Activated naive CD4-positive, alpha-beta T cell treated with anti-CD3 and anti-CD28 coated beads, Interleukin-2, amount 50 U/mL, for 24 hours (primary cell): ENCODE data around the gene STK38L.

Source experiments
- H3K27ac Mint-ChIP-seq: one replicate; pipeline ENCODE4 v1.8.0; 2021; ENCODE audit warnings: mild to moderate bottlenecking, mixed read lengths
- H3K27me3 Mint-ChIP-seq: one replicate; pipeline ENCODE4 v1.8.0; 2021; ENCODE audit warnings: mixed read lengths
- H3K36me3 Mint-ChIP-seq: one replicate; pipeline ENCODE4 v1.8.0; 2021; ENCODE audit warnings: mixed read lengths
- H3K4me1 Mint-ChIP-seq: one replicate; pipeline ENCODE4 v1.8.0; 2021; ENCODE audit warnings: mixed read lengths
- H3K4me3 Mint-ChIP-seq: one replicate; pipeline ENCODE4 v1.8.0; 2021; ENCODE audit warnings: mild to moderate bottlenecking, mixed read lengths
- H3K9me3 Mint-ChIP-seq: one replicate; pipeline ENCODE4 v1.8.0; 2021; ENCODE audit warnings: mixed read lengths

STK38L gene

GRCh38 chr12:27243804-27244688, at the start of gene STK38L:
Gene STK38L, plus strand, starts transcription at chr12:27244286. Its CDS starts 53,435 bp downstream, at chr12:27297721.
- peak within 1 kb of the TSS; percentile 99 for H3K27ac Mint-ChIP-seq
- peaks cover 56% of the 10 kb centered on the region for H3K4me1 Mint-ChIP-seq
- H3K4me3 Mint-ChIP-seq = peak within 1 kb of the TSS; percentile 99
- H3K27me3 Mint-ChIP-seq = no peaks in the 10 kb centered on the region
- peaks cover 3% of the 10 kb centered on the region for H3K36me3 Mint-ChIP-seq
- peaks cover 4% of the 10 kb centered on the region for H3K9me3 Mint-ChIP-seq

- no peak overlapping the region for H3K27ac Mint-ChIP-seq
- no peaks in the 10 kb centered on the region for H3K27me3 Mint-ChIP-seq
- no peak overlapping the region for H3K4me3 Mint-ChIP-seq
- no peaks in the 10 kb centered on the region for H3K9me3 Mint-ChIP-seq
- no peaks in the 10 kb centered on the region for H3K4me1 Mint-ChIP-seq
- H3K36me3 Mint-ChIP-seq = peaks cover 3% of the 10 kb centered on the region
Observed at GRCh38 chr12:27194644-27195043, 49.4 kb upstream of the STK38L start.

GRCh38 chr12:27198036-27198435, 46.0 kb upstream of the STK38L start:
- no peak overlapping the region for H3K4me3 Mint-ChIP-seq
- no peaks in the 10 kb centered on the region for H3K4me1 Mint-ChIP-seq
- no peaks in the 10 kb centered on the region for H3K9me3 Mint-ChIP-seq
- H3K27ac Mint-ChIP-seq = no peak overlapping the region
- no peaks in the 10 kb centered on the region for H3K27me3 Mint-ChIP-seq
- H3K36me3 Mint-ChIP-seq = peaks cover 3% of the 10 kb centered on the region

- H3K9me3 Mint-ChIP-seq = no peaks in the 10 kb centered on the region
- H3K4me3 Mint-ChIP-seq = no peak overlapping the region
- no peak overlapping the region for H3K27ac Mint-ChIP-seq
- no peaks in the 10 kb centered on the region for H3K4me1 Mint-ChIP-seq
- H3K27me3 Mint-ChIP-seq = no peaks in the 10 kb centered on the region
- H3K36me3 Mint-ChIP-seq = peaks cover 3% of the 10 kb centered on the region
Observed at GRCh38 chr12:27199638-27200300, 44.3 kb upstream of the STK38L start.

- Mint-ChIP-seq H3K27ac (no peak overlapping the region), H3K9me3 (no peaks in the 10 kb centered on the region), H3K27me3 (no peaks in the 10 kb centered on the region), H3K4me3 (no peak overlapping the region), H3K4me1 (no peaks in the 10 kb centered on the region), H3K36me3 (peaks cover 3% of the 10 kb centered on the region)
Observed at GRCh38 chr12:27201169-27201568, 42.9 kb upstream of the STK38L start.

DNA sequence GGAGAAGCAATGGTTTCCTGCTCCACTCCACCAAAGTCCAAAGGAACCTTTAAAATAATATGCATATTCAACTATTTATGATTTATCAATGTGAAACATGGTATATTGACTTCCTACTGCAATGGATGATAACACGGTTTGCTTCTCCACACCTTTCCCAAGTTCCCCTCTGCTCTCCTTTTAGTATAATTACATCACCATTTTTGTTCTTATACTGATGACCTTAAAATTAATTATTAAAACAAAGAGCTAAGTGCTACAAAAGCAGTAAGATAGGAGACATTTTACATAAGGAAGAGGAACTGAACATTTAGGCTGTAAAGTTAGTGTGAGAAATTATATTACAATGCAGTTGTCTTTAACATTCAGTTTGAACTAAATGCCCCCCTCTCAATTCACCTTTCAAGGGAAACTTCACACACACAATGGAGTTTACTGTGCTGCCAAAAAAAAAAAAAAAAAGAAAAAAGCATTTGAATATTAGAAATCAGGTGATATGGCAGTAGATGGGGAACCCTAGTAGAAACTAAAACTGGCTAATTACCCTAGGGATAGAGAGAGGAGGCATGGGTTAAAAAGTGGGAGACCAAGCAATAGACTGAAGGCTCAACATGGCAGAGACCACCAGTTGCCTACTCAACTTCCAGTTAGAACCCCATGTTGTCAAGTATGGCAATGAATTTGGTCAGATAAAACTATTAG, 37.1 kb upstream of the STK38L start:
- peaks cover 6% of the 10 kb centered on the region for H3K4me1 Mint-ChIP-seq
- H3K36me3 Mint-ChIP-seq = no peaks in the 10 kb centered on the region
- H3K4me3 Mint-ChIP-seq = no peak overlapping the region
- no peaks in the 10 kb centered on the region for H3K27me3 Mint-ChIP-seq
- H3K27ac Mint-ChIP-seq = no peak overlapping the region
- no peaks in the 10 kb centered on the region for H3K9me3 Mint-ChIP-seq

- Mint-ChIP-seq H3K36me3 (no peaks in the 10 kb centered on the region), H3K4me3 (no peak overlapping the region), H3K27ac (no peak overlapping the region), H3K4me1 (peaks cover 6% of the 10 kb centered on the region), H3K27me3 (no peaks in the 10 kb centered on the region), H3K9me3 (no peaks in the 10 kb centered on the region)
Observed at GRCh38 chr12:27207615-27208413, 36.3 kb upstream of the STK38L start.

- Mint-ChIP-seq H3K27ac (no peak overlapping the region), H3K36me3 (no peaks in the 10 kb centered on the region), H3K4me3 (no peak overlapping the region), H3K27me3 (no peaks in the 10 kb centered on the region), H3K9me3 (no peaks in the 10 kb centered on the region), H3K4me1 (peaks cover 6% of the 10 kb centered on the region)
Observed at GRCh38 chr12:27208414-27208750, 35.7 kb upstream of the STK38L start.

DNA sequence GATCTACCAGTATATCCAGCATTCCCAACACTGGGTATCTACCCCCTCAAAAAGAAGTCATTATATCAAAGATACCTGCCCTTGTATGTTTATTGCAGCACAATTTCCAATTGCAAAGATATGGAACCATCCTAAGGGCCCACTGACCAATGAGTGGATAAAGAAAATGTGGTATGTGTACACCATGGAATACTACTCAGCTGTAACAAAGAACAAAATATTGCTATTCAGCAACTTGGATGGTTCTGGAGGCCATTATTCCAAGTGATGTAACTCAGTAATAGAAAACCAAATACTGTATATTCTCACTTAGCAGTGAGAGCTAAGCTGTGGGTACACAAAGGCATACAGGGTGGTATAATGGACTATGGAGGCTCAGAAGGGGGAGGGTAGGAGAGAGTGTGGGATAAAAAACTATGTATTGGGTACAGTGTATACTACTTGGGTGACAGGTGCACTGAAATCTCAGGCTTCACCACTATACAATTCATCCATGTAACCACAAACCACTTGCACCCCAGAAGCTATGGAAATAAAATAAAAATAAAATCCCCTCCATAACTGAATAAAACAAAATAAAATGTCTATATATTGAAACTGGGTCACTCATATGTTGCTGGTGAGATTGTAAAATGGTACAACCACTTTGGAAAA, 34.7 kb upstream of the STK38L start:
- Mint-ChIP-seq H3K4me3 (no peak overlapping the region), H3K9me3 (no peaks in the 10 kb centered on the region), H3K27me3 (no peaks in the 10 kb centered on the region), H3K27ac (no peak overlapping the region), H3K4me1 (peaks cover 6% of the 10 kb centered on the region), H3K36me3 (no peaks in the 10 kb centered on the region)

- no peaks in the 10 kb centered on the region for H3K9me3 Mint-ChIP-seq
- H3K36me3 Mint-ChIP-seq = no peaks in the 10 kb centered on the region
- H3K4me1 Mint-ChIP-seq = peaks cover 6% of the 10 kb centered on the region
- H3K27ac Mint-ChIP-seq = no peak overlapping the region
- H3K27me3 Mint-ChIP-seq = no peaks in the 10 kb centered on the region
- no peak overlapping the region for H3K4me3 Mint-ChIP-seq
Observed at GRCh38 chr12:27210187-27210586, 33.9 kb upstream of the STK38L start.

DNA sequence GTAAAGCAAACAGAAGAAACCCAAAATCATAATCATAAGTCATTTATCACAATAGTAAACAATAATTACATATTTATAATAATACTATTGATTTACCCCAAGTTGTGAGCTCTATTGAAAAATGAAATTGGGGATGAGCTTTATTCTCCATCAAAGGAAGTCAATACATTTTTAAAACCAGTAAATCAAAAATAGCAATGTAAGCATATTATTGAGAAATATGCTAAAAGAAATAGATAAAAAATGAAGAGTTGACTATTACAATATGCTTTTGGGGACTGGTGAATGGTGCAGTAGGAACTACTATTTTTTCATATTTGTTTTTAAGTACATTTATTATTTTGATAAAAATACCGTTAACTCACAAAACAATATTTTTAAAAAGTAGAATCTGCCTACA, 31.2 kb upstream of the STK38L start:
- peaks cover 2% of the 10 kb centered on the region for H3K4me1 Mint-ChIP-seq
- H3K9me3 Mint-ChIP-seq = no peaks in the 10 kb centered on the region
- no peaks in the 10 kb centered on the region for H3K36me3 Mint-ChIP-seq
- no peak overlapping the region for H3K27ac Mint-ChIP-seq
- H3K27me3 Mint-ChIP-seq = no peaks in the 10 kb centered on the region
- H3K4me3 Mint-ChIP-seq = no peak overlapping the region

DNA sequence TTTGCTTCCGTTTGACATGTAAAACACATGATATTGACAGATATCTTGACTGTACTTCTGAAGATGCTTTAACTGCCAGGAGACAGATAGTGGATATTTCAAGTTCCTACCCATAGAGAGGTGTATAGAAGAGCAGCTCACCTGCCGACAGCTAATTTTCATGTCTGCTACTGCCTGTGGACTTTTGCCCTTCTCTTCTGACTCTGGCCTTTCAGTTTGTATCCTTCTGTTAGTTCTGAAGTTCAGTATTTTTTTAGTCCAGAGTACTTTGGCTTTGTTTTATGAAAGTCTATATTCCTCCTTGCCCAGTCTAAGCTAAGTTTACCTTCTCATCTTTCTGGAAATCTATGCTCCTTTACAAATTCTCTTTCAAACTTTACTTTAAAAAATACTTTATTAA, 30.8 kb upstream of the STK38L start:
- Mint-ChIP-seq H3K36me3 (no peaks in the 10 kb centered on the region), H3K4me3 (no peak overlapping the region), H3K27ac (no peak overlapping the region), H3K9me3 (no peaks in the 10 kb centered on the region), H3K4me1 (no peaks in the 10 kb centered on the region), H3K27me3 (no peaks in the 10 kb centered on the region)

GRCh38 chr12:27213830-27214787, 30.0 kb upstream of the STK38L start:
- Mint-ChIP-seq H3K27ac (no peak overlapping the region), H3K4me1 (no peaks in the 10 kb centered on the region), H3K36me3 (no peaks in the 10 kb centered on the region), H3K27me3 (no peaks in the 10 kb centered on the region), H3K4me3 (no peak overlapping the region), H3K9me3 (no peaks in the 10 kb centered on the region)

- no peaks in the 10 kb centered on the region for H3K4me1 Mint-ChIP-seq
- peaks cover 2% of the 10 kb centered on the region for H3K36me3 Mint-ChIP-seq
- no peak overlapping the region for H3K4me3 Mint-ChIP-seq
- H3K27me3 Mint-ChIP-seq = no peaks in the 10 kb centered on the region
- H3K27ac Mint-ChIP-seq = no peak overlapping the region
- H3K9me3 Mint-ChIP-seq = no peaks in the 10 kb centered on the region
Observed at GRCh38 chr12:27217590-27217989, 26.5 kb upstream of the STK38L start.
